Measurements from ENCODE around the gene SMYD5. TPM values are rescaled to one million over a fixed set of nuclear protein-coding genes. Genes with fewer than 3 reads are reported as not detected.

The SMYD5 gene
- total and polyA plus RNA-seq, 9 of the 15 experiments (the other 6 are each of a cell fraction or from before 2014, with no cell fraction given) = 11.4 to 56.8 (median 32.0) TPM

DNA sequence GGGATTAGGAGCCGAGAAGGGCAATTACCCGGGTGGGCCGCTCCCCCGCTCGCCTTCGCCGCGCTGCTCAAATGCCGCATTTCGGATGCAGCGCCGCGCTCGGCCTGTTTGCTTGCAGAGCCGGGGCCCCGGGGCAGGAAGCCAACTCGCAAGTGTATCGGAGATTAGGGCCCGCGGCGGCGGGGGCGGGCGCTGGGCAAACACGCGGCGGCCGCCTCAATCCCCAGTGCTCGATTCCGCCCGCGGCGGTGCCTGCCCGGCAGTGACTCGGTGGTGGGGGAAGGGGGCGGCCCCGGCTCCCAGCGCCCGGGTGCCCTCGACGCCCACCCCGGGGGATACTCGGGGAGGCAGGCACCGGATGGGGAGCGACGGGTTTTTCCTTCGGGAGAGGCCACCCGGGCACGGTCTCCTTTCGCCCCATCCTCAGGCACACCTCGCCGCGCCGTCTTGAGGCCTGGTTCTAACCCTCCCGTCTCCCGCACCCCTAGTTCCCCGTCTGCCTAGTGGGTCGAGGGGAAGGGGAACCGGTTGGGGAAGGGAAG, 38.3 kb upstream of the SMYD5 start (continued):
- TF ChIP-seq, protein P1, sequence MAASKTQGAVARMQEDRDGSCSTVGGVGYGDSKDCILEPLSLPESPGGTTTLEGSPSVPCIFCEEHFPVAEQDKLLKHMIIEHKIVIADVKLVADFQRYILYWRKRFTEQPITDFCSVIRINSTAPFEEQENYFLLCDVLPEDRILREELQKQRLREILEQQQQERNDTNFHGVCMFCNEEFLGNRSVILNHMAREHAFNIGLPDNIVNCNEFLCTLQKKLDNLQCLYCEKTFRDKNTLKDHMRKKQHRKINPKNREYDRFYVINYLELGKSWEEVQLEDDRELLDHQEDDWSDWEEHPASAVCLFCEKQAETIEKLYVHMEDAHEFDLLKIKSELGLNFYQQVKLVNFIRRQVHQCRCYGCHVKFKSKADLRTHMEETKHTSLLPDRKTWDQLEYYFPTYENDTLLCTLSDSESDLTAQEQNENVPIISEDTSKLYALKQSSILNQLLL (CRISPR knock-in tag; IDR thresholded peaks at IDR 0.05; ENCODE audit: borderline replicate concordance) = no peak
- TF ChIP-seq NR2C2 (CRISPR knock-in tag; IDR thresholded peaks at IDR 0.05) (no peak), NR2C2 (tag; IDR thresholded peaks at IDR 0.05) (no peak), ZFP1 (CRISPR knock-in tag; IDR thresholded peaks at IDR 0.05) (no peak), PRPF4 (IDR thresholded peaks at IDR 0.05; ENCODE audit: insufficient read depth, low read depth, low read length, poor library complexity, severe bottlenecking) (no peak), MCM2 (IDR thresholded peaks at IDR 0.05; ENCODE audit: low read depth) (no peak), NFE2 (IDR thresholded peaks at IDR 0.05; ENCODE audit: low read depth) (no peak), ARID1B (IDR thresholded peaks at IDR 0.05) (no peak; the same call in none of the 2 replicates), TAF1 (IDR thresholded peaks at IDR 0.05; ENCODE audit: control insufficient read depth, extremely low read depth, insufficient read depth, low read length, severe bottlenecking) (peak; percentile 36), GABPB1 (CRISPR knock-in tag; IDR thresholded peaks at IDR 0.05) (0 out of 2 replicates have a peak, but pooled peaks have one; percentile 44), KAT8 (IDR thresholded peaks at IDR 0.05; ENCODE audit: low read depth) (no peak), ZNF282 (CRISPR knock-in tag; IDR thresholded peaks at IDR 0.05) (no peak), RB1 (IDR thresholded peaks at IDR 0.05; ENCODE audit: low read depth) (no peak), ARNT (IDR thresholded peaks at IDR 0.05) (no peak), MECOM (CRISPR knock-in tag; IDR thresholded peaks at IDR 0.05) (no peak), ZNF41 (CRISPR knock-in tag; conservative IDR thresholded peaks at IDR 0.05) (no peak), DMBX1 (CRISPR knock-in tag; IDR thresholded peaks at IDR 0.05; ENCODE audit: borderline replicate concordance) (0 out of 2 replicates have a peak, but pooled peaks have one; percentile 19), ETV1 (tag; conservative IDR thresholded peaks at IDR 0.05; ENCODE audit: low read depth) (no peak), SPI1 (IDR thresholded peaks at IDR 0.05; ENCODE audit: borderline replicate concordance, low read depth, low read length) (no peak), BCOR (IDR thresholded peaks at IDR 0.05) (peak; percentile 48; the same call in 1 of the 2 replicates), MEF2D (tag; conservative IDR thresholded peaks at IDR 0.05; ENCODE audit: low read depth) (no peak)
- TF ChIP-seq, protein P2, sequence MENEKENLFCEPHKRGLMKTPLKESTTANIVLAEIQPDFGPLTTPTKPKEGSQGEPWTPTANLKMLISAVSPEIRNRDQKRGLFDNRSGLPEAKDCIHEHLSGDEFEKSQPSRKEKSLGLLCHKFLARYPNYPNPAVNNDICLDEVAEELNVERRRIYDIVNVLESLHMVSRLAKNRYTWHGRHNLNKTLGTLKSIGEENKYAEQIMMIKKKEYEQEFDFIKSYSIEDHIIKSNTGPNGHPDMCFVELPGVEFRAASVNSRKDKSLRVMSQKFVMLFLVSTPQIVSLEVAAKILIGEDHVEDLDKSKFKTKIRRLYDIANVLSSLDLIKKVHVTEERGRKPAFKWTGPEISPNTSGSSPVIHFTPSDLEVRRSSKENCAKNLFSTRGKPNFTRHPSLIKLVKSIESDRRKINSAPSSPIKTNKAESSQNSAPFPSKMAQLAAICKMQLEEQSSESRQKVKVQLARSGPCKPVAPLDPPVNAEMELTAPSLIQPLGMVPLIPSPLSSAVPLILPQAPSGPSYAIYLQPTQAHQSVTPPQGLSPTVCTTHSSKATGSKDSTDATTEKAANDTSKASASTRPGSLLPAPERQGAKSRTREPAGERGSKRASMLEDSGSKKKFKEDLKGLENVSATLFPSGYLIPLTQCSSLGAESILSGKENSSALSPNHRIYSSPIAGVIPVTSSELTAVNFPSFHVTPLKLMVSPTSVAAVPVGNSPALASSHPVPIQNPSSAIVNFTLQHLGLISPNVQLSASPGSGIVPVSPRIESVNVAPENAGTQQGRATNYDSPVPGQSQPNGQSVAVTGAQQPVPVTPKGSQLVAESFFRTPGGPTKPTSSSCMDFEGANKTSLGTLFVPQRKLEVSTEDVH (IDR thresholded peaks at IDR 0.05; ENCODE audit: low read depth, partially characterized antibody) = no peak
- TF ChIP-seq, protein P3, sequence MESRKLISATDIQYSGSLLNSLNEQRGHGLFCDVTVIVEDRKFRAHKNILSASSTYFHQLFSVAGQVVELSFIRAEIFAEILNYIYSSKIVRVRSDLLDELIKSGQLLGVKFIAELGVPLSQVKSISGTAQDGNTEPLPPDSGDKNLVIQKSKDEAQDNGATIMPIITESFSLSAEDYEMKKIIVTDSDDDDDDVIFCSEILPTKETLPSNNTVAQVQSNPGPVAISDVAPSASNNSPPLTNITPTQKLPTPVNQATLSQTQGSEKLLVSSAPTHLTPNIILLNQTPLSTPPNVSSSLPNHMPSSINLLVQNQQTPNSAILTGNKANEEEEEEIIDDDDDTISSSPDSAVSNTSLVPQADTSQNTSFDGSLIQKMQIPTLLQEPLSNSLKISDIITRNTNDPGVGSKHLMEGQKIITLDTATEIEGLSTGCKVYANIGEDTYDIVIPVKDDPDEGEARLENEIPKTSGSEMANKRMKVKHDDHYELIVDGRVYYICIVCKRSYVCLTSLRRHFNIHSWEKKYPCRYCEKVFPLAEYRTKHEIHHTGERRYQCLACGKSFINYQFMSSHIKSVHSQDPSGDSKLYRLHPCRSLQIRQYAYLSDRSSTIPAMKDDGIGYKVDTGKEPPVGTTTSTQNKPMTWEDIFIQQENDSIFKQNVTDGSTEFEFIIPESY (CRISPR knock-in tag; IDR thresholded peaks at IDR 0.05) = no peak
- TF ChIP-seq, protein P4, sequence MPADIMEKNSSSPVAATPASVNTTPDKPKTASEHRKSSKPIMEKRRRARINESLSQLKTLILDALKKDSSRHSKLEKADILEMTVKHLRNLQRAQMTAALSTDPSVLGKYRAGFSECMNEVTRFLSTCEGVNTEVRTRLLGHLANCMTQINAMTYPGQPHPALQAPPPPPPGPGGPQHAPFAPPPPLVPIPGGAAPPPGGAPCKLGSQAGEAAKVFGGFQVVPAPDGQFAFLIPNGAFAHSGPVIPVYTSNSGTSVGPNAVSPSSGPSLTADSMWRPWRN (IDR thresholded peaks at IDR 0.05; ENCODE audit: low read depth) = no peak

All from K562 (cell line).